H1 (cell line): ENCODE data around the gene SIGLEC15. TPM values are rescaled to one million over a fixed set of nuclear protein-coding genes. Genes with fewer than 3 reads are reported as not detected.

ENCODE experiments used
- CTCF ChIA-PET: fragments of 300-600 bp; sonication (Branson Sonifier 250); formaldehyde crosslinking; loops from one replicate; lab custom pipeline; 2021; ENCODE audit not compliant: partially characterized antibody; lab: Charles Lee
- POLR2A ChIA-PET: fragments of 300-600 bp; sonication (Branson Sonifier 250); formaldehyde crosslinking; loops from one replicate; lab custom pipeline; 2021; ENCODE audit warnings: inconsistent platforms; ENCODE audit not compliant: partially characterized antibody; lab: Charles Lee
- DNase-seq, 2 experiments: peaks; one replicate each; pipeline versions ENCODE4 v3.0.0 to v3.0.0-alpha.2; 2010 to 2022; ENCODE audit warnings: low spot score in 2 of 2, low read depth in 1 of 2, mixed read lengths in 1 of 2
- FAIRE-seq: peaks from 2 replicates; lab custom pipeline; 2011; peaks lifted over from hg19 to GRCh38; lab: Jason Lieb, UNC
- H2AFZ ChIP-seq: 2 replicates; pipeline ENCODE4 v1.8.1; 2012; ENCODE audit warnings: low read length, inconsistent platforms
- H2AK5ac ChIP-seq: 2 replicates; pipeline ENCODE4 v1.6.1; 2013; ENCODE audit warnings: low read depth, low read length
- H2BK120ac ChIP-seq: replicated peaks from 2 replicates; pipeline ENCODE3; 2013; ENCODE audit warnings: low read depth, low read length, inconsistent platforms
- H2BK12ac ChIP-seq: 2 replicates; pipeline ENCODE4 v1.6.1; 2013; ENCODE audit warnings: low read depth, low read length
- H2BK15ac ChIP-seq: 2 replicates; pipeline ENCODE4 v1.6.1; 2013; ENCODE audit warnings: low read length
- H2BK20ac ChIP-seq: 2 replicates; pipeline ENCODE4 v1.6.1; 2013; ENCODE audit warnings: low read length
- H2BK5ac ChIP-seq: 2 replicates; pipeline ENCODE4 v1.6.1; 2013; ENCODE audit warnings: low read depth, low read length
- H3K14ac ChIP-seq: 2 replicates; pipeline ENCODE4 v1.6.1; 2013; ENCODE audit warnings: inconsistent platforms; ENCODE audit not compliant: insufficient read length
- H3K18ac ChIP-seq: 2 replicates; pipeline ENCODE4 v1.6.1; 2013; ENCODE audit warnings: low read length; ENCODE audit errors: extremely low read depth
- H3K23ac ChIP-seq: 2 replicates; pipeline ENCODE4 v1.6.1; 2013; ENCODE audit warnings: inconsistent platforms; ENCODE audit not compliant: insufficient read length
- H3K23me2 ChIP-seq: 2 replicates; pipeline ENCODE4 v1.6.1; 2013; ENCODE audit warnings: low read depth, low read length
- H3K27ac ChIP-seq: 2 replicates; pipeline ENCODE4 v1.6.1; 2011; ENCODE audit warnings: low read depth, low read length, inconsistent platforms
- H3K27me3 ChIP-seq, 4 experiments: replicated peaks in 1 of 4; 1 replicate in 1 of 4; 2 replicates in 3 of 4; pipeline versions ENCODE4 v1.6.1 to v1.8.1; 2011 to 2013; ENCODE audit warnings: low read length in 3 of 4, mild to moderate bottlenecking in 3 of 4, inconsistent platforms in 2 of 4, mixed read lengths in 2 of 4, moderate library complexity in 1 of 4; ENCODE audit not compliant: control insufficient read depth in 3 of 4, insufficient read depth in 3 of 4; ENCODE audit errors: extremely low read depth in 1 of 4
- H3K36me3 ChIP-seq, 4 experiments: 2 replicates each; pipeline versions ENCODE4 v1.6.1 to v1.8.1; 2011 to 2013; ENCODE audit warnings: mild to moderate bottlenecking in 4 of 4, low read length in 3 of 4, moderate library complexity in 2 of 4, control low read depth in 1 of 4, inconsistent platforms in 1 of 4; ENCODE audit not compliant: insufficient read depth in 4 of 4, control insufficient read depth in 2 of 4
- H3K4ac ChIP-seq: replicated peaks from 2 replicates; pipeline ENCODE3; 2013; ENCODE audit warnings: low read length, low read depth, mixed read lengths, inconsistent platforms; ENCODE audit not compliant: insufficient read length
- H3K4me1 ChIP-seq, 4 experiments: replicated peaks in 1 of 4; 1 replicate in 1 of 4; 2 replicates in 3 of 4; pipeline versions ENCODE4 v1.6.1 to v1.8.1; 2011 to 2013; ENCODE audit warnings: low read length in 3 of 4, inconsistent platforms in 2 of 4, mixed read lengths in 1 of 4; ENCODE audit not compliant: insufficient read depth in 4 of 4, control insufficient read depth in 3 of 4
- H3K4me2 ChIP-seq, 2 experiments: 2 replicates each; pipeline versions ENCODE4 v1.6.1 to v1.8.1; 2011 to 2013; ENCODE audit warnings: low read depth in 2 of 2, low read length in 2 of 2, control low read depth in 1 of 2, inconsistent platforms in 1 of 2, mild to moderate bottlenecking in 1 of 2; ENCODE audit not compliant: insufficient read depth in 1 of 2
- H3K4me3 ChIP-seq, 4 experiments: fragments of 200-600, 300-600 bp in 1 of 4; sonication (generic), shearing (Covaris generic), sonication (Bioruptor Twin) in 1 of 4; 2 replicates each; pipeline versions ENCODE4 v1.5.1 to v1.8.1; 2011 to 2016; ENCODE audit warnings: low read length in 4 of 4, low read depth in 3 of 4, control low read depth in 2 of 4, inconsistent platforms in 2 of 4, mild to moderate bottlenecking in 2 of 4, mixed read lengths in 1 of 4, moderate library complexity in 1 of 4; ENCODE audit not compliant: insufficient read depth in 2 of 4; ENCODE audit errors: extremely low read depth in 1 of 4
- H3K56ac ChIP-seq: replicated peaks from 2 replicates; pipeline ENCODE3; 2013; ENCODE audit warnings: low read depth, mild to moderate bottlenecking, mixed read lengths, low read length, inconsistent platforms; ENCODE audit not compliant: insufficient read length
- H3K79me1 ChIP-seq: 2 replicates; pipeline ENCODE4 v1.6.1; 2013; ENCODE audit warnings: low read depth, low read length, control low read depth
- H3K79me2 ChIP-seq, 2 experiments: 2 replicates each; pipeline versions ENCODE4 v1.6.1 to v1.8.1; 2012 to 2013; ENCODE audit warnings: low read length in 2 of 2, mild to moderate bottlenecking in 2 of 2, inconsistent platforms in 1 of 2; ENCODE audit not compliant: insufficient read depth in 2 of 2, control insufficient read depth in 1 of 2
- H3K9ac ChIP-seq, 4 experiments: replicated peaks in 1 of 4; 1 replicate in 1 of 4; 2 replicates in 3 of 4; pipeline versions ENCODE4 v1.6.1 to v1.8.1; 2011 to 2013; ENCODE audit warnings: low read depth in 3 of 4, low read length in 3 of 4, control low read depth in 2 of 4, mild to moderate bottlenecking in 2 of 4, moderate library complexity in 2 of 4, inconsistent platforms in 1 of 4; ENCODE audit errors: extremely low read depth in 1 of 4
- H3K9me3 ChIP-seq, 2 experiments: 2 replicates each; pipeline versions ENCODE4 v1.6.1 to v1.8.1; 2012 to 2013; ENCODE audit warnings: mild to moderate bottlenecking in 2 of 2, moderate library complexity in 2 of 2, control low read depth in 1 of 2, inconsistent platforms in 1 of 2, low read depth in 1 of 2, low read length in 1 of 2, mixed read lengths in 1 of 2; ENCODE audit not compliant: insufficient read depth in 2 of 2
- H4K20me1 ChIP-seq, 2 experiments: replicated peaks in 1 of 2; 2 replicates each; pipeline versions ENCODE3 to v1.8.1; 2011 to 2013; ENCODE audit warnings: inconsistent platforms in 2 of 2, low read length in 2 of 2, mild to moderate bottlenecking in 1 of 2; ENCODE audit not compliant: insufficient read depth in 2 of 2, control insufficient read depth in 1 of 2
- H4K5ac ChIP-seq: 2 replicates; pipeline ENCODE4 v1.6.1; 2013; ENCODE audit warnings: low read length, low read depth, mixed read lengths, inconsistent platforms; ENCODE audit not compliant: insufficient read length
- H4K8ac ChIP-seq: 2 replicates; pipeline ENCODE4 v1.8.0; 2013; ENCODE audit warnings: mild to moderate bottlenecking, moderate library complexity, low read length, inconsistent platforms; ENCODE audit not compliant: insufficient read depth; ENCODE audit errors: extremely low read depth
- H4K91ac ChIP-seq: replicated peaks from 2 replicates; pipeline ENCODE3; 2013; ENCODE audit warnings: low read length, mixed read lengths, inconsistent platforms; ENCODE audit not compliant: insufficient read length
- EZH2 ChIP-seq: fragments of 200-600 bp; sonication (generic); IDR thresholded peaks from 2 replicates; pipeline ENCODE4 v1.7.1; 2012; ENCODE audit warnings: low read depth, mild to moderate bottlenecking, moderate library complexity, low read length, inconsistent platforms; ENCODE audit not compliant: severe bottlenecking
- JUND ChIP-seq: IDR thresholded peaks from 2 replicates; pipeline ENCODE4 v1.6.1; 2011; ENCODE audit warnings: mild to moderate bottlenecking, improper control_type of control experiment, low read length
- KDM1A ChIP-seq: fragments of 200-600, 300-600 bp; sonication (generic); IDR thresholded peaks from 2 replicates; pipeline ENCODE4 v1.7.1; 2016; ENCODE audit warnings: mild to moderate bottlenecking, low read length, borderline replicate concordance
- TBP ChIP-seq: IDR thresholded peaks from 2 replicates; pipeline ENCODE4 v1.6.1; 2011; ENCODE audit warnings: low read depth, low read length, improper control_type of control experiment
- ZNF274 ChIP-seq: IDR thresholded peaks from 2 replicates; pipeline ENCODE4 v1.7.0; 2012; ENCODE audit warnings: low read length, borderline replicate concordance; ENCODE audit errors: extremely low read depth
- WGBS, 2 experiments: shearing (Covaris generic) in 1 of 2; methylation state at CpG; one replicate each; pipeline versions ENCODE4 v1.1.6 to v1.1.7; 2013 to 2015; ENCODE audit warnings: low lambda C conversion rate in 2 of 2, mixed read lengths in 2 of 2, inconsistent platforms in 1 of 2, low coverage in 1 of 2, missing lambda C conversion rate in 1 of 2; ENCODE audit not compliant: insufficient replicate concordance in 2 of 2, insufficient coverage in 1 of 2, insufficient read length in 1 of 2; ENCODE audit errors: extremely low coverage in 1 of 2, missing lambda C conversion rate in 1 of 2; 5-methylcytosine and 5-hydroxymethylcytosine counted together
- polyA plus RNA-seq, 7 experiments: library from polyadenylated mRNA; depleted of rRNA in 3 of 7; stranded (reverse) in 5 of 7; unstranded in 2 of 7; fragments of >200 nt in 5 of 7; fragments of 200-250 nt in 2 of 7; gene quantifications; 1 replicate in 5 of 7; 2 replicates in 1 of 7; 4 replicates in 1 of 7; pipeline versions ENCODE4 v1.2.1 to v1.2.3, GENCODE V29; 2011 to 2013; ENCODE audit warnings: missing spikeins in 2 of 7, mixed read lengths in 2 of 7
- total RNA-seq: library from RNA; stranded (reverse); fragmentation: NEBNext Ultra II Directional; extraction: Animal tissue kit (Norgen Biotek cat#: 25700); gene quantifications from 2 replicates; pipeline ENCODE4 v1.2.1, GENCODE V29; 2021

SIGLEC15 gene
- total and polyA plus RNA-seq, 2 of the 8 experiments (the other 6 are each of a cell fraction or from before 2014, with no cell fraction given) = 0.20 to 0.37 TPM

GRCh38 chr18:45844938-45845337 is 19.5 kb downstream of the SIGLEC15 start:
- H4K8ac ChIP-seq = no peak overlapping the region
- H3K4ac ChIP-seq = no peak overlapping the region
- H3K4me1 ChIP-seq = 0 out of 7 replicates have a peak, but pooled peaks cover 0 to under 1% (median 0%) of the 10 kb centered on the region in 4 experiments
- no peak overlapping the region for H3K4me3 ChIP-seq
- H2BK12ac ChIP-seq = no peak overlapping the region
- CTCF ChIA-PET = interaction anchor here (0.7 to 4.0 kb wide), 4 partner anchors 34 to 163 kb away, joined by 3 to 20 read pairs (median 10); partner anchors contain the start of gene SLC14A1
- peaks cover 0 to 2% (median 0%) of the 10 kb centered on the region in 4 experiments; a peak in 1 of 8 replicates for H3K36me3 ChIP-seq
- no peak overlapping the region for H2BK120ac ChIP-seq
- FAIRE-seq = no peak
- no peaks in the 10 kb centered on the region for H3K27me3 ChIP-seq
- no peaks in the 10 kb centered on the region for H4K20me1 ChIP-seq
- H3K56ac ChIP-seq = no peak overlapping the region
- H2BK15ac ChIP-seq = no peak overlapping the region
- H3K79me2 ChIP-seq = no peaks in the 10 kb centered on the region
- POLR2A ChIA-PET = no interaction called here
- H3K4me2 ChIP-seq = no peak overlapping the region
- H3K9ac ChIP-seq = no peak overlapping the region
- H2BK5ac ChIP-seq = no peak overlapping the region
- no peak overlapping the region for H2BK20ac ChIP-seq
- H3K9me3 ChIP-seq = no peaks in the 10 kb centered on the region
- H3K79me1 ChIP-seq = no peaks in the 10 kb centered on the region
- H3K27ac ChIP-seq = no peak overlapping the region
- no peak overlapping the region for H3K14ac ChIP-seq
- H3K18ac ChIP-seq = no peak overlapping the region
- no peak overlapping the region for H4K91ac ChIP-seq
- H2AFZ ChIP-seq = no peak overlapping the region
- no peak overlapping the region for H3K23ac ChIP-seq
- no peak overlapping the region for H4K5ac ChIP-seq
- no peaks in the 10 kb centered on the region for H3K23me2 ChIP-seq
- 95% methylated on average over 7 of the region's 7 CpGs; no CpG with 5 or more reads in 1 of the 2 experiments for WGBS, 2 experiments
- H2AK5ac ChIP-seq = no peak overlapping the region
- no peak for DNase-seq
- TF ChIP-seq EZH2 (no peak), KDM1A (no peak), JUND (no peak), ZNF274 (no peak), TBP (no peak)
